Smooth muscle cell (in vitro differentiated cells): ENCODE data around the gene OVCA2. TPM values are rescaled to one million over a fixed set of nuclear protein-coding genes. Genes with fewer than 3 reads are reported as not detected.

Experiments
- DNase-seq: peaks from one replicate; lab custom pipeline; 2025; ENCODE audit not compliant: unreplicated experiment; lab: John Stamatoyannopoulos, UW
- H2AFZ ChIP-seq: fragments of 200-600 bp; sonication (generic); 2 replicates; pipeline ENCODE4 v1.6.0; 2016; ENCODE audit warnings: antibody characterized with exemption, low read depth, mild to moderate bottlenecking
- H3F3A ChIP-seq: fragments of 200-600 bp; sonication (generic); 2 replicates; pipeline ENCODE4 v1.6.0; 2017; ENCODE audit warnings: antibody characterized with exemption, low read depth
- H3K27ac ChIP-seq: fragments of 200-600 bp; sonication (generic); 2 replicates; pipeline ENCODE4 v1.5.1; 2016; ENCODE audit warnings: low read depth, mild to moderate bottlenecking
- H3K27me3 ChIP-seq: fragments of 200-600 bp; sonication (generic); 2 replicates; pipeline ENCODE4 v1.6.1; 2016; ENCODE audit warnings: low read depth, mild to moderate bottlenecking
- H3K36me3 ChIP-seq: fragments of 200-600 bp; sonication (generic); 2 replicates; pipeline ENCODE4 v1.5.1; 2016; ENCODE audit warnings: low read depth
- H3K4me1 ChIP-seq: fragments of 200-600 bp; sonication (generic); 2 replicates; pipeline ENCODE4 v1.5.1; 2016; ENCODE audit warnings: low read depth
- H3K4me2 ChIP-seq: fragments of 200-600 bp; sonication (generic); 2 replicates; pipeline ENCODE4 v1.6.0; 2016; ENCODE audit warnings: mild to moderate bottlenecking
- H3K4me3 ChIP-seq: fragments of 200-600 bp; sonication (generic); 2 replicates; pipeline ENCODE4 v1.5.1; 2016; ENCODE audit warnings: mild to moderate bottlenecking
- H3K79me2 ChIP-seq: fragments of 200-600 bp; sonication (generic); 2 replicates; pipeline ENCODE4 v1.6.0; 2016; ENCODE audit warnings: low read depth, mild to moderate bottlenecking
- H3K9ac ChIP-seq: fragments of 200-600 bp; sonication (generic); 2 replicates; pipeline ENCODE4 v1.6.0; 2016; ENCODE audit warnings: low read depth
- H3K9me3 ChIP-seq: fragments of 200-600 bp; sonication (generic); replicated peaks from 2 replicates; pipeline ENCODE4 v1.5.1; 2016; ENCODE audit warnings: low read depth
- H4K20me1 ChIP-seq: fragments of 200-600 bp; sonication (generic); 2 replicates; pipeline ENCODE4 v1.6.0; 2016; ENCODE audit warnings: low read depth
- WGBS: methylation state at CpG from one replicate; pipeline ENCODE4 v1.1.7; 2016; ENCODE audit warnings: low lambda C conversion rate; 5-methylcytosine and 5-hydroxymethylcytosine counted together
- polyA plus RNA-seq: library from polyadenylated mRNA; unstranded; fragments of >200 nt; fragmentation: Nextera tagmentation; extraction: Ambion mirVana; gene quantifications from 2 replicates; pipeline ENCODE4 v1.2.1, GENCODE V29; 2016
- total RNA-seq: library from RNA; depleted of rRNA; stranded (reverse); fragments of >200 nt; gene quantifications from 2 replicates; pipeline ENCODE4 v1.2.3, GENCODE V29; 2014
- TF ChIP-seq, protein P1 (sequence below): fragments of 200-600 bp; sonication (generic); IDR thresholded peaks from 2 replicates; pipeline ENCODE4 v1.5.1; 2017; ENCODE audit warnings: borderline replicate concordance, mild to moderate bottlenecking, antibody characterized with exemption; ENCODE audit not compliant: insufficient read depth, poor library complexity, severe bottlenecking

The OVCA2 gene
- total and polyA plus RNA-seq, 2 experiments from 2014 or later = 46.7 to 47.6 TPM

DNA sequence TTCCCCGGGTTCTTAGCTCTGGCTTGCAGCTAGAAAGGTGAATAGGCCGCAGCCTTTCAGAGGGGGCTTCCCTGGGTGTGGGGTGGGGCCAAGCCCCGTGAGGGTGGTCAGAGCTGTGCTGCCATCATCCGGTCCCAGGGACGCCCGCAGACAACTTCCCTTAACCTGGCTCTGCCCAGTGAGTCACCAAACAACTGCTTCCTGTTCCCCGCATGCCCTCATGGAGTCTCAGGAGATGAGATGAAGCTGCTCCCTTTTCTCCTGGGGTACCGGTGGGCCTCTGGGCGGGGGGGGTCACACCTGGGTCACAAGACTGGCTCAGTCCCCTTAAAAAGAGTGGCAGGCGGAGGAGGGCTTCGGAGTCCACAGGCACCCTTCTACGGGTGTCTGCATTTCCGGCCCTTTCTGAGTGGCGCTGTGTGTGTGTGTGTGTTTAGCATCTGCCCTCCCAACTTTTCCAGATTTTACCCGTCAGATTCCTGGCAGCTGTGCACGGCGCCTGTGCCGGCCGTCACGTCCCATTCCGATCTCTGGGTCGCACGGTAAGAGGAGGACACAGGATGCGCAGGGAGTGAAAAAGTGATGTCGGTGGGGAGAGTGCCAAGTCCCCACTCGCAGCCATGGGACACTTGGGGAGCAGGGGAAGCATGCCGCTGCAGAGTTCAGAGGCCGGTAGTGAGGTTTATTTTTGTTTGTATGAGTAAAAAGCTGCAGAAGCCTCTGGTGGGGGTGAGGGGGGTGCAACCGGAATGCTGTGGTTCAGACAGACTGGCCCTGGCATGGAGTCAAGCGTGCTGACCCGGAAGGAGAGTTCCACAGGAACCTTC is 29.8 kb downstream of the OVCA2 start:
- TF ChIP-seq, protein P1, sequence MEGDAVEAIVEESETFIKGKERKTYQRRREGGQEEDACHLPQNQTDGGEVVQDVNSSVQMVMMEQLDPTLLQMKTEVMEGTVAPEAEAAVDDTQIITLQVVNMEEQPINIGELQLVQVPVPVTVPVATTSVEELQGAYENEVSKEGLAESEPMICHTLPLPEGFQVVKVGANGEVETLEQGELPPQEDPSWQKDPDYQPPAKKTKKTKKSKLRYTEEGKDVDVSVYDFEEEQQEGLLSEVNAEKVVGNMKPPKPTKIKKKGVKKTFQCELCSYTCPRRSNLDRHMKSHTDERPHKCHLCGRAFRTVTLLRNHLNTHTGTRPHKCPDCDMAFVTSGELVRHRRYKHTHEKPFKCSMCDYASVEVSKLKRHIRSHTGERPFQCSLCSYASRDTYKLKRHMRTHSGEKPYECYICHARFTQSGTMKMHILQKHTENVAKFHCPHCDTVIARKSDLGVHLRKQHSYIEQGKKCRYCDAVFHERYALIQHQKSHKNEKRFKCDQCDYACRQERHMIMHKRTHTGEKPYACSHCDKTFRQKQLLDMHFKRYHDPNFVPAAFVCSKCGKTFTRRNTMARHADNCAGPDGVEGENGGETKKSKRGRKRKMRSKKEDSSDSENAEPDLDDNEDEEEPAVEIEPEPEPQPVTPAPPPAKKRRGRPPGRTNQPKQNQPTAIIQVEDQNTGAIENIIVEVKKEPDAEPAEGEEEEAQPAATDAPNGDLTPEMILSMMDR = no peak
- H3K27me3 ChIP-seq = no peaks in the 10 kb centered on the region
- H2AFZ ChIP-seq = no peak overlapping the region
- 87% methylated on average over 31 of the region's 31 CpGs for WGBS
- no peak overlapping the region for H3K9ac ChIP-seq
- no peak overlapping the region for H3K4me2 ChIP-seq
- H3K9me3 ChIP-seq = no peaks in the 10 kb centered on the region
- no peak for DNase-seq
- H3F3A ChIP-seq = peaks cover 18% of the 10 kb centered on the region
- no peak overlapping the region for H3K4me3 ChIP-seq
- H4K20me1 ChIP-seq = no peaks in the 10 kb centered on the region
- no peak overlapping the region for H3K27ac ChIP-seq
- peaks cover 11% of the 10 kb centered on the region for H3K4me1 ChIP-seq
- H3K79me2 ChIP-seq = no peaks in the 10 kb centered on the region
- H3K36me3 ChIP-seq = no peaks in the 10 kb centered on the region

DNA sequence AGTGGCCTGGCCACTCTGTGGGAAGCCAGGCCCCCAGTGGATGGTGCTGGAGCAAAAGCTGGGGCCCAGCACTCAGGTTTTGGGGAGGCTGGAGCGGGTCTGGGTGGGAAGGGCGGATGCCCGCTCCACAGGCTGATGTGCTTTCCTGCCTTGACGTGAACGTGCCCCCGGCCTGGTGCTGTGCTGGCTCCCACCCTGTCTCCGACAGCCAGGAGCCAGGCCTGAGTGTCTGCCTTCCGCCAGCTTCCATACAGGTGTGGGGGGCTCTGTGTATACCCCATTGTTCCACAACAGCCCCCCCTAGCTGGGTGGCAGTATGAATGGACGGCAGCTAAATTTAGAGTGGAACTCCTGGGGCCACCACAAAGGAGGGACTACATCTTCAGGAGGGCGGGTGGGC is 33.1 kb downstream of the OVCA2 start:
- H3K4me1 ChIP-seq = peaks cover 3% of the 10 kb centered on the region
- TF ChIP-seq, protein P1 = no peak
- H3K4me3 ChIP-seq = no peak overlapping the region
- WGBS = 96% methylated on average over 8 of the region's 10 CpGs
- no peaks in the 10 kb centered on the region for H4K20me1 ChIP-seq
- no peak overlapping the region for H3K27ac ChIP-seq
- H3K9ac ChIP-seq = no peak overlapping the region
- H2AFZ ChIP-seq = no peak overlapping the region
- no peaks in the 10 kb centered on the region for H3K36me3 ChIP-seq
- H3K9me3 ChIP-seq = no peaks in the 10 kb centered on the region
- no peaks in the 10 kb centered on the region for H3K27me3 ChIP-seq
- H3K4me2 ChIP-seq = no peak overlapping the region
- DNase-seq = no peak
- H3F3A ChIP-seq = peaks cover 5% of the 10 kb centered on the region
- H3K79me2 ChIP-seq = no peaks in the 10 kb centered on the region

DNA sequence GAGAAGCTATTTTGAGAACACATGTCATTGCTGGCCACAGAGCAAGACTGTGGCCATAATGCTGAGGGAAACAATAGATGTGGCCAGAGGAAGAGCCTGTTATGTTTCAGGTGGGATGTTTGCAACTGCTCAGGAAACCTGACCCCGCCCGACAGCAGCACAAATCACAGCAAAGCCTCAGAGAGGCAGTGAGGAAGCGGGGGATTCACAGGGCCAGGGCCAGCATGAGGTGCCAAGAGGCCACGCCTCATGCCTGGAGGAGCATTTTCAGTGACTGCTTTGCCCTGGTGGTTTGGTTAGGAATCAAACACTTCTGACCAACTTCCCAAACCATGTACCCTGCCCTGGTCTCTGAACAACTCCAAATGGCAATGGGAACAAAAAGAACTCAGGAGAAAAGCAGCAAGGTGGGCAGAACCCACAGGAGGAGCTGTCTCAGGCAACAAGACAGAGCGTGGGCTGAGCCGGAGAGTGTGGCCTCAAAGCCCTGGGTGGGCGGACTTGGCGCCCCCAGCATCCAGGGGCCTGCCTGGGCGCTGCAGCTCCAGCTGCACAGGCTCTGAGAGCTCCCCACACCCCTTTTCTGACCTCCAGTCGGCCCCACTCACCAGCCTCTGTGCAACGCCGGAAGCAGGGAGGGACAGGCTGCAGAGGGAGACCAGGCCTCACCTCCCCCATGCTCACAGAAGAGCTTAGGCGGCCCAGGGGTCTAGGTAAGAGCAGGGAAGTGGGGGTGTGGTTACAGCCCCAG is 33.7 kb downstream of the OVCA2 start:
- H3K4me2 ChIP-seq = no peak overlapping the region
- H3K79me2 ChIP-seq = no peaks in the 10 kb centered on the region
- 73% methylated on average over 13 of the region's 13 CpGs for WGBS
- no peak overlapping the region for H3K9ac ChIP-seq
- no peaks in the 10 kb centered on the region for H4K20me1 ChIP-seq
- H3K4me1 ChIP-seq = peaks cover 3% of the 10 kb centered on the region
- H3K9me3 ChIP-seq = no peaks in the 10 kb centered on the region
- H3F3A ChIP-seq = peaks cover 5% of the 10 kb centered on the region
- TF ChIP-seq, protein P1 = no peak
- no peak overlapping the region for H2AFZ ChIP-seq
- H3K27me3 ChIP-seq = no peaks in the 10 kb centered on the region
- no peak overlapping the region for H3K4me3 ChIP-seq
- no peak for DNase-seq
- no peak overlapping the region for H3K27ac ChIP-seq
- H3K36me3 ChIP-seq = no peaks in the 10 kb centered on the region
